ENCODE results near the gene ANO10. TPM values are rescaled to one million over a fixed set of nuclear protein-coding genes. Genes with fewer than 3 reads are reported as not detected.

ANO10 gene
- total RNA-seq, 1 experiment from 2014 or later, result 9.7 TPM

GRCh38 chr3:43432462-43432861, 189.3 kb downstream of the ANO10 start:
- H3K4me3 ChIP-seq (ENCODE audit: low read depth, low read length, poor library complexity, severe bottlenecking), result no peak overlapping the region
- ChIA-PET POLR2A (ENCODE audit: low non-redundant PET) (no interaction called here), CTCF (no interaction called here)
- H3K27me3 ChIP-seq (replicated peaks; ENCODE audit: insufficient read depth, low read depth, low read length, poor library complexity), result no peaks in the 10 kb centered on the region
- intact Hi-C loops (cut with micrococcal nuclease; ENCODE audit: unreplicated experiment), result no loop called here
- TF ChIP-seq CTCF (conservative IDR thresholded peaks at IDR 0.05; ENCODE audit: low read depth, low read length), result no peak
- TF ChIP-seq EZH2 (IDR thresholded peaks at IDR 0.05; ENCODE audit: borderline replicate concordance, low read depth, low read length, poor library complexity, severe bottlenecking), result no peak
- no peak for DNase-seq (ENCODE audit: low spot score)
- BruUV-seq (replicated peaks), result no TSS peak
- no peaks in the 10 kb centered on the region for H3K9me3 ChIP-seq (ENCODE audit: low read depth, low read length, poor library complexity, severe bottlenecking)
- no peaks in the 10 kb centered on the region for H3K36me3 ChIP-seq (ENCODE audit: insufficient read depth, low read length, poor library complexity, severe bottlenecking)
- no peak overlapping the region for H3K27ac ChIP-seq (ENCODE audit: low read depth, low read length, poor library complexity, severe bottlenecking)
- no peaks in the 10 kb centered on the region for H3K4me1 ChIP-seq (ENCODE audit: insufficient read depth, low read length, poor library complexity, severe bottlenecking)

GRCh38 chr3:43426388-43426787, 195.4 kb downstream of the ANO10 start:
- no peaks in the 10 kb centered on the region for H3K27me3 ChIP-seq (replicated peaks; ENCODE audit: insufficient read depth, low read depth, low read length, poor library complexity)
- ChIA-PET CTCF (no interaction called here), POLR2A (ENCODE audit: low non-redundant PET) (no interaction called here)
- TF ChIP-seq CTCF (conservative IDR thresholded peaks at IDR 0.05; ENCODE audit: low read depth, low read length), result no peak
- TF ChIP-seq EZH2 (IDR thresholded peaks at IDR 0.05; ENCODE audit: borderline replicate concordance, low read depth, low read length, poor library complexity, severe bottlenecking), result no peak
- H3K36me3 ChIP-seq (ENCODE audit: insufficient read depth, low read length, poor library complexity, severe bottlenecking), result no peaks in the 10 kb centered on the region
- no peak overlapping the region for H3K4me3 ChIP-seq (ENCODE audit: low read depth, low read length, poor library complexity, severe bottlenecking)
- intact Hi-C loops (cut with micrococcal nuclease; ENCODE audit: unreplicated experiment), result no loop called here
- no peaks in the 10 kb centered on the region for H3K9me3 ChIP-seq (ENCODE audit: low read depth, low read length, poor library complexity, severe bottlenecking)
- DNase-seq (ENCODE audit: low spot score), result no peak
- no peaks in the 10 kb centered on the region for H3K4me1 ChIP-seq (ENCODE audit: insufficient read depth, low read length, poor library complexity, severe bottlenecking)
- BruUV-seq (replicated peaks), result no TSS peak
- no peak overlapping the region for H3K27ac ChIP-seq (ENCODE audit: low read depth, low read length, poor library complexity, severe bottlenecking)

- ChIA-PET POLR2A (ENCODE audit: low non-redundant PET) (no interaction called here), CTCF (no interaction called here)
- H3K36me3 ChIP-seq (ENCODE audit: insufficient read depth, low read length, poor library complexity, severe bottlenecking), result no peaks in the 10 kb centered on the region
- intact Hi-C loops (cut with micrococcal nuclease; ENCODE audit: unreplicated experiment), result no loop called here
- no peaks in the 10 kb centered on the region for H3K4me1 ChIP-seq (ENCODE audit: insufficient read depth, low read length, poor library complexity, severe bottlenecking)
- no peak overlapping the region for H3K4me3 ChIP-seq (ENCODE audit: low read depth, low read length, poor library complexity, severe bottlenecking)
- no peaks in the 10 kb centered on the region for H3K27me3 ChIP-seq (replicated peaks; ENCODE audit: insufficient read depth, low read depth, low read length, poor library complexity)
- no peak overlapping the region for H3K27ac ChIP-seq (ENCODE audit: low read depth, low read length, poor library complexity, severe bottlenecking)
- TF ChIP-seq EZH2 (IDR thresholded peaks at IDR 0.05; ENCODE audit: borderline replicate concordance, low read depth, low read length, poor library complexity, severe bottlenecking) (no peak), CTCF (conservative IDR thresholded peaks at IDR 0.05; ENCODE audit: low read depth, low read length) (no peak)
- BruUV-seq (replicated peaks), result no TSS peak
- no peak for DNase-seq (ENCODE audit: low spot score)
- no peaks in the 10 kb centered on the region for H3K9me3 ChIP-seq (ENCODE audit: low read depth, low read length, poor library complexity, severe bottlenecking)
These were observed 196.0 kb downstream of the ANO10 start for GRCh38 chr3:43425829-43426228.
